SU-DHL-6 (cell line): Measurements from ENCODE around the gene TBC1D20.
"Not testable (repeated sequence)": the region's sequence is repeated elsewhere in the genome, so short reads cannot be mapped to it uniquely, and the experiment has no call there.

ENCODE experiments used
- H2AFZ ChIP-seq: fragments of 200-600 bp; sonication (generic); 2 replicates; pipeline ENCODE4 v1.6.1; 2014; ENCODE audit warnings: low read depth, mild to moderate bottlenecking, moderate library complexity, mixed read lengths, antibody characterized with exemption, low read length; ENCODE audit not compliant: severe bottlenecking
- H3F3A ChIP-seq: fragments of 200-600 bp; shearing (Covaris generic); 2 replicates; pipeline ENCODE4 v1.6.0; 2016; ENCODE audit warnings: antibody characterized with exemption, mild to moderate bottlenecking; ENCODE audit not compliant: insufficient read depth
- H3K27ac ChIP-seq: fragments of 200-600 bp; sonication (generic); 2 replicates; pipeline ENCODE4 v1.5.1; 2016; ENCODE audit warnings: low read depth, mild to moderate bottlenecking, low read length, moderate library complexity, mixed read lengths
- H3K27me3 ChIP-seq: fragments of 200-600 bp; sonication (generic), shearing (Covaris generic); 2 replicates; pipeline ENCODE4 v1.6.0; 2014; ENCODE audit warnings: mild to moderate bottlenecking, low read length
- H3K36me3 ChIP-seq: fragments of 200-600 bp; sonication (generic); 2 replicates; pipeline ENCODE4 v1.6.1; 2014; ENCODE audit warnings: mild to moderate bottlenecking, low read length, mixed read lengths
- H3K4me2 ChIP-seq: fragments of 300-600, 200-600 bp; shearing (Covaris generic), sonication (generic); 2 replicates; pipeline ENCODE4 v1.6.0; 2014; ENCODE audit warnings: low read length, low read depth, mild to moderate bottlenecking; ENCODE audit not compliant: poor library complexity, severe bottlenecking
- H3K4me3 ChIP-seq: fragments of 200-600 bp; sonication (generic); 2 replicates; pipeline ENCODE4 v1.5.1; 2014; ENCODE audit warnings: antibody characterized with exemption, low read length, mild to moderate bottlenecking, mixed read lengths; ENCODE audit not compliant: insufficient read depth, poor library complexity, severe bottlenecking
- H3K79me2 ChIP-seq: fragments of 200-600 bp; sonication (generic); 2 replicates; pipeline ENCODE4 v1.6.1; 2014; ENCODE audit warnings: mild to moderate bottlenecking, low read length, moderate library complexity; ENCODE audit not compliant: insufficient read depth
- H3K9ac ChIP-seq: fragments of 200-600 bp; sonication (generic); 2 replicates; pipeline ENCODE4 v1.7.0; 2014; ENCODE audit warnings: mild to moderate bottlenecking, low read length
- H3K9me2 ChIP-seq: fragments of 200-600 bp; sonication (generic); replicated peaks from 2 replicates; pipeline ENCODE4 v1.6.1; 2014; ENCODE audit warnings: low read length; ENCODE audit not compliant: insufficient read depth
- H3K9me3 ChIP-seq: fragments of 200-600 bp; sonication (generic); 2 replicates; pipeline ENCODE4 v1.6.1; 2014; ENCODE audit warnings: low read length, mixed read lengths; ENCODE audit not compliant: insufficient read depth
- H4K20me1 ChIP-seq: fragments of 200-600 bp; sonication (generic); 2 replicates; pipeline ENCODE4 v1.6.1; 2014; ENCODE audit warnings: low read depth, mild to moderate bottlenecking, antibody characterized with exemption, low read length, moderate library complexity, mixed read lengths
- EZH2phosphoT487 ChIP-seq: fragments of 200-600 bp; sonication (generic), shearing (Covaris generic); conservative IDR thresholded peaks from 2 replicates; pipeline ENCODE4 v1.6.1; 2018; ENCODE audit warnings: mild to moderate bottlenecking, antibody characterized with exemption, low read length, moderate library complexity, mixed read lengths
- TF ChIP-seq, protein P1 (sequence below): fragments of 200-600 bp; sonication (generic); IDR thresholded peaks from one replicate; pipeline ENCODE4 v1.5.1; 2017; ENCODE audit warnings: antibody characterized with exemption, mild to moderate bottlenecking, low read length, moderate library complexity; ENCODE audit not compliant: insufficient read depth, poor library complexity, severe bottlenecking

Gene TBC1D20

DNA sequence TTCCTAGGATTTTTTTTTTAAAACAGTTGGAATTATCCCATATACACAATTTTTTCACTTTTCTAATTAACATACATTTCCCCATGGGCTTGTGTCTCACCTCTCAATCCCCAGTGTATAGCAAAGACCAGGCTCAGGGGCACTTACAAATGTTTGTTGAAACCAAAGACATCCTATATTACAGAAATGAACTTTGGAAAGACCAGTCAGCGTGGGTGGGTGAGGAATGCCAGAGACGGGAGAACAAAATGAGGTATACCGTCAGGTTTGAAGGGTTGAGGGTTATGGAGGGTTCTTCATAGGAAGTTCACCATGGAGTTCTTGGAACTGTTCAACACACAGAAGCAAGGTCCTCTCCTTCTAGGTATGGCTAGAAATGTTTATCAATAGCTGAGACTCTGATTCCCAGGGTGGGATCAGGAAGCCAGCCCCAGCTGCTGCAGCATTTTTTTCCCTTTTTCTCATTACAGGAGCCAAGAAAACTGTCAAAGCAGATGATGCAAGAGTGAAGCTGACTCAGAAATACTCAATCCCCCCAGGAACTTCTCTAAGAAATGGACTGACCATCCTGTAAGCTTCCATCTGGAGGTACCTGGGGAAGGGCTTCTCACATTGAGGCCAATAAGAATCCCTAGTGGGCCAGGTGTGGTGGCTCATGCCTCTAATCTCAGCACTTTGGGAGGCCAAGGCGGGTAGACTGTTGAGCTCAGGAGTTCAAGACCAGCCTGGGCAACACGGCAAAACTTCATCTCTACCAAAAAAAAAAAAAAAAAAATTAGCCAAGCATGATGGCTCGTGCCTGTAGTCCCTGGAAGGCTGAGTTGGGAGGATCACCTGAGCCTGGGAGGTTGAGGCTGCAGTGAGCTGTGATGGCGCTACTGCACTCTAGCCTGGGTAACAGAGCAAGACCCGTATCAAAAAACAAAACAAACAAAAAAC lies 15.9 kb upstream of the TBC1D20 start:
- Histone ChIP-seq H3K9me2 (no peaks in the 10 kb centered on the region), H4K20me1 (no peaks in the 10 kb centered on the region), H3K9ac (no peak overlapping the region), H3K27ac (no peak overlapping the region), H3F3A (peaks cover 21% of the 10 kb centered on the region; the same call in 1 of the 2 replicates), H3K36me3 (peaks cover 8% of the 10 kb centered on the region; the same call in 1 of the 2 replicates), H3K27me3 (no peaks in the 10 kb centered on the region), H2AFZ (no peak overlapping the region), H3K9me3 (no peaks in the 10 kb centered on the region), H3K4me2 (no peak overlapping the region), H3K4me3 (no peak overlapping the region), H3K79me2 (no peaks in the 10 kb centered on the region)
- TF ChIP-seq EZH2phosphoT487, result no peak
- TF ChIP-seq, protein P1, sequence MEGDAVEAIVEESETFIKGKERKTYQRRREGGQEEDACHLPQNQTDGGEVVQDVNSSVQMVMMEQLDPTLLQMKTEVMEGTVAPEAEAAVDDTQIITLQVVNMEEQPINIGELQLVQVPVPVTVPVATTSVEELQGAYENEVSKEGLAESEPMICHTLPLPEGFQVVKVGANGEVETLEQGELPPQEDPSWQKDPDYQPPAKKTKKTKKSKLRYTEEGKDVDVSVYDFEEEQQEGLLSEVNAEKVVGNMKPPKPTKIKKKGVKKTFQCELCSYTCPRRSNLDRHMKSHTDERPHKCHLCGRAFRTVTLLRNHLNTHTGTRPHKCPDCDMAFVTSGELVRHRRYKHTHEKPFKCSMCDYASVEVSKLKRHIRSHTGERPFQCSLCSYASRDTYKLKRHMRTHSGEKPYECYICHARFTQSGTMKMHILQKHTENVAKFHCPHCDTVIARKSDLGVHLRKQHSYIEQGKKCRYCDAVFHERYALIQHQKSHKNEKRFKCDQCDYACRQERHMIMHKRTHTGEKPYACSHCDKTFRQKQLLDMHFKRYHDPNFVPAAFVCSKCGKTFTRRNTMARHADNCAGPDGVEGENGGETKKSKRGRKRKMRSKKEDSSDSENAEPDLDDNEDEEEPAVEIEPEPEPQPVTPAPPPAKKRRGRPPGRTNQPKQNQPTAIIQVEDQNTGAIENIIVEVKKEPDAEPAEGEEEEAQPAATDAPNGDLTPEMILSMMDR, result no peak

DNA sequence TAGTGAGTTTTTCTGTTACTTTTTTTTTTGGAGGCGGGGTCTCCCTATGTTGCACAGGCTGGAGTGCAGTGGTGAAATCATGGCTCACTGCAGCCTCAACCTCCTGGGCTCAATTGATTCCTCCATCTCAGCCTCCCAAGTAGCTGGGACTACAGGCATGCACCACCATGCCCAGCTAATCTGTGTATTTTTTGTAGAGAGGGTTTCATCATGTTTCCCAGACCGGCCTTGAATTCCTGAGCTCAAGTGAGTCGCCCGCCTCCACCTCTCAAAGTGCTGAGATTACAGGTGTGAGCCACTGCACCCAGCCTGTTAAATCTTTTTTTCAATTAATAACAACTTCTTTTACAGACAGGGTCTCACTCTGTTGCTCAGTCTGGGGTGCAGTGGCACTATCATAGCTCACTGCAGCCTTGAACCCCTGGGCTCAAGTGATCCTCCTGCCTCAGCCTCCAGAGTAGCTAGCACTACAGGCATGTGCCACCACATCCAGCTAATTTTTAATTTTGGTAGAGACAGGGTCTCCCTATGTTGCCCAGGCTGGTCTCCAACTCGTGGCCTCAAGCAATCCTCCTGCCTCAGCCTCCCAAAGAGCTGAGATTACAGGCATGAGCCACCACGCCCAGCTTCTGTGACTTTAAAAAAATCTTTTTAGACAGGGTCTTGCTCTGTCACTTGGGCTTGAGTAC lies 14.4 kb upstream of the TBC1D20 start:
- peaks cover 21% of the 10 kb centered on the region; the same call in 1 of the 2 replicates for H3F3A ChIP-seq
- H2AFZ ChIP-seq, H3K9me2 ChIP-seq, H3K36me3 ChIP-seq, H3K9ac ChIP-seq, H4K20me1 ChIP-seq, H3K4me2 ChIP-seq, H3K27me3 ChIP-seq, H3K79me2 ChIP-seq, H3K27ac ChIP-seq, H3K9me3 ChIP-seq, H3K4me3 ChIP-seq: not testable (repeated sequence)

DNA sequence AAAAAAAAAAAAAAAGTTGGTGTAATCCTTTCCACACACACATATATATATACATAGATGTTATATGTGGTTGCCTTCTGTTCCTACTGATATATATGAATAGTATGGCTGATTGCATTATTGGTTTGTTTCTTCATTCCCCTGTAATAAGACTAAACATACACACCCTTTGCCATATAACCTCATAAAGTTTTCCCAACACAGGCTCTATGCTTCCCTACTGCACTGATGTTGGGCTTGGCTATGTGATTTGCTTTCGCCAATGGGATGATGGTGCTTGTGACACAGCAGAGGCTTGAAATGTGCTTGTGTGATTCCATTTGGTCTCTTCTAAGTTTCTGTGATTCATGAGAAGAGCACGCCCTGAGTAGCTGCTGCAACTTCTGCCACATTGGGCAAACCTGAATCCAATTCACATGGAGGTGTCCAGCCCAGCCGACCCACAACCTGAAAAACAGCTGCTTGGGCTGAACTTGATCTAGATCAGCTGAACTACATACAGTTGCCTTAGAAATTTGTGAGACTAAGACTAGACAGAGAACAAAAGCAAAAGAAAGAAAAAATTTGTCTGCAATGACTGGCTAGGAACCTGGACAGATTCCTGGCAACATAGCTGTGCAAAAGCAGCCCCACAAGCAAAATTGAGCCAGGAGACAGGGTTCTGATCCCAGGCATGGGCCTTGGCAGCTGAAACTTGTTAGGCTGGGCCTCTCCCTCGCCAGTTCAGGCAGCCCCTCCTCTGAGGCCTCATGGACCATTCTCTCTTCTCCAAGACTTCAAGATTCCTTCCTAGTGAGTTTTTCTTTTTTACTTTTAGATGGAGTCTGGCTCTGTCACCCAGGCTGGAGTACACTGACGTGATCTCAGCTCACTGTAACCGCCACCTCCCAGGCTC lies 13.4 kb upstream of the TBC1D20 start:
- H3K36me3 ChIP-seq, result peaks cover 7% of the 10 kb centered on the region; the same call in 1 of the 2 replicates
- H3K79me2 ChIP-seq, result no peaks in the 10 kb centered on the region
- H3K4me2 ChIP-seq, result no peak overlapping the region
- peaks cover 12% of the 10 kb centered on the region; the same call in 1 of the 2 replicates for H3F3A ChIP-seq
- TF ChIP-seq, protein P1, result no peak
- TF ChIP-seq EZH2phosphoT487, result no peak
- no peaks in the 10 kb centered on the region for H3K9me3 ChIP-seq
- H3K27me3 ChIP-seq, result no peaks in the 10 kb centered on the region
- H3K27ac ChIP-seq, result no peak overlapping the region
- H4K20me1 ChIP-seq, result no peaks in the 10 kb centered on the region
- no peak overlapping the region for H3K9ac ChIP-seq
- H3K9me2 ChIP-seq, result no peaks in the 10 kb centered on the region
- H3K4me3 ChIP-seq, result no peak overlapping the region
- no peak overlapping the region for H2AFZ ChIP-seq
